H1 (cell line): ENCODE data around the gene PALM.

Experiments
- CREB1 ChIP-seq: IDR thresholded peaks from 2 replicates; pipeline ENCODE4 v1.6.1; 2012; ENCODE audit warnings: inconsistent platforms
- EGR1 ChIP-seq: IDR thresholded peaks from 2 replicates; pipeline ENCODE4 v1.6.1; 2011; ENCODE audit warnings: low read depth, low read length, borderline replicate concordance
- POLR2A ChIP-seq, 2 experiments: IDR thresholded peaks; 1 replicate in 1 of 2; 2 replicates in 1 of 2; pipeline ENCODE4 v1.6.1; 2011; ENCODE audit warnings: low read depth in 2 of 2, low read length in 2 of 2, mild to moderate bottlenecking in 2 of 2; ENCODE audit errors: control extremely low read depth in 1 of 2
- POLR2AphosphoS5 ChIP-seq: IDR thresholded peaks from 2 replicates; pipeline ENCODE4 v1.6.1; 2011; ENCODE audit warnings: low read depth, low read length
- RAD21 ChIP-seq, 2 experiments: IDR thresholded peaks in 1 of 2; conservative IDR thresholded peaks in 1 of 2; 2 replicates each; pipeline ENCODE4 v1.6.1; 2011; ENCODE audit warnings: low read depth in 2 of 2, low read length in 2 of 2, improper control_type of control experiment in 1 of 2, inconsistent platforms in 1 of 2, mild to moderate bottlenecking in 1 of 2, moderate library complexity in 1 of 2
- RFX5 ChIP-seq: IDR thresholded peaks from 2 replicates; pipeline ENCODE4 v1.6.1; 2011; ENCODE audit warnings: low read depth, low read length, improper control_type of control experiment, borderline replicate concordance
- TAF1 ChIP-seq: IDR thresholded peaks from 2 replicates; pipeline ENCODE4 v1.6.1; 2011; ENCODE audit warnings: mild to moderate bottlenecking, low read depth, low read length
- TEAD4 ChIP-seq: IDR thresholded peaks from 2 replicates; pipeline ENCODE4 v1.6.1; 2012; ENCODE audit warnings: low read depth, low read length, inconsistent platforms, mixed read lengths
- TF ChIP-seq, protein P1 (sequence below), 3 experiments: IDR thresholded peaks; 1 replicate in 2 of 3; 2 replicates in 1 of 3; pipeline versions ENCODE4 v1.5.1 to v1.6.1; 2011; ENCODE audit warnings: low read length in 3 of 3, mild to moderate bottlenecking in 3 of 3, inconsistent platforms in 2 of 3, low read depth in 1 of 3, moderate library complexity in 1 of 3; ENCODE audit not compliant: insufficient read depth in 1 of 3; ENCODE audit errors: control extremely low read depth in 1 of 3

DNA sequence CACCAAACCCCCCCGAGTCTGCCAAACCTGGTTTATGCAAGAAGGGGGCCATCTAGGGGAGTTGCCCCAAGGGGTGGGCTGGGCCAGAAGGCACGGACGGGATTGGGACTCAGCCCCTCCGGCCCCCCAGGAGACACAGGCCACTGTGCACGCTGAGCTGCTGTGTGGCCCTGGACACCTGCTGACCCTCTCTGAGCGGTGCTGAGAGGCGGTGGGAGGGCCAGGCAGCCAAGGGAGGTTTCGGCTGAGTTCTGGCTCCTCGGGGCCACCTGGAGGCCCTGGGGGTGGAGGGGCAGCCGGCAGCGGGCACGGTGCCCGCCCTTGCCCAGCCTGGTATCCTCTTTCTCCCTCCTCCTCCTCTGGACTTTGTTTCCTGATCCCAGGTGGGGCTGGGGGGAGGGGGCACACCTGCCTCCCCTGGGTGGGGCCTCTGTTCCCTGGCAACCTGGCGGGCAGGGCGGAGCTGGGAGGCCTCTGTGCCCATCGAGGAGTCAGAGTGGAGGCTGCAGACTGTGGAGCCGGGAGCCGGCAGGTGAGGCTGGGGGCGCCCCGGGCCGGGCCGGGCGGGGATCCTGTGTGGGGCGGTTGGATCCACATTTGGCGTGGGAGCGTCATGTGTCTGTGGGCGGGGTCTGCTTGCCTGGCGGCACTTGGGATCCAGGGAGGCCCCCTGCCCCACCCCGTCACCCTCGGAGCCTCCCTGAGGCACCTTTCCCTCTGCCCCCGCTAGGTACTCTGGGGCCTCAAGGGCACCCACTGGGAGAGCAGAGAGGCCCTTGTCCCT lies 42.1 kb downstream of the PALM start, which contains the start of gene MISP:
- TF ChIP-seq TAF1: no peak
- TF ChIP-seq, protein P1, sequence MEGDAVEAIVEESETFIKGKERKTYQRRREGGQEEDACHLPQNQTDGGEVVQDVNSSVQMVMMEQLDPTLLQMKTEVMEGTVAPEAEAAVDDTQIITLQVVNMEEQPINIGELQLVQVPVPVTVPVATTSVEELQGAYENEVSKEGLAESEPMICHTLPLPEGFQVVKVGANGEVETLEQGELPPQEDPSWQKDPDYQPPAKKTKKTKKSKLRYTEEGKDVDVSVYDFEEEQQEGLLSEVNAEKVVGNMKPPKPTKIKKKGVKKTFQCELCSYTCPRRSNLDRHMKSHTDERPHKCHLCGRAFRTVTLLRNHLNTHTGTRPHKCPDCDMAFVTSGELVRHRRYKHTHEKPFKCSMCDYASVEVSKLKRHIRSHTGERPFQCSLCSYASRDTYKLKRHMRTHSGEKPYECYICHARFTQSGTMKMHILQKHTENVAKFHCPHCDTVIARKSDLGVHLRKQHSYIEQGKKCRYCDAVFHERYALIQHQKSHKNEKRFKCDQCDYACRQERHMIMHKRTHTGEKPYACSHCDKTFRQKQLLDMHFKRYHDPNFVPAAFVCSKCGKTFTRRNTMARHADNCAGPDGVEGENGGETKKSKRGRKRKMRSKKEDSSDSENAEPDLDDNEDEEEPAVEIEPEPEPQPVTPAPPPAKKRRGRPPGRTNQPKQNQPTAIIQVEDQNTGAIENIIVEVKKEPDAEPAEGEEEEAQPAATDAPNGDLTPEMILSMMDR (IDR thresholded peaks at IDR 0.05; ENCODE audit: control extremely low read depth in 1 of 3, insufficient read depth in 1 of 3, low read depth in 1 of 3, low read length in 3 of 3): no peak
- no peak for TF ChIP-seq POLR2AphosphoS5
- TF ChIP-seq RFX5: no peak
- no peak for TF ChIP-seq CREB1
- TF ChIP-seq EGR1: no peak
- no peak for TF ChIP-seq POLR2A (IDR thresholded peaks at IDR 0.05; ENCODE audit: control extremely low read depth in 1 of 2, low read depth in 2 of 2, low read length in 2 of 2)
- no peak for TF ChIP-seq TEAD4
- no peak for TF ChIP-seq RAD21 (IDR thresholded peaks at IDR 0.05 in 1 of 2, conservative IDR thresholded peaks at IDR 0.05 in 1 of 2; ENCODE audit: low read depth in 2 of 2, low read length in 2 of 2)
